Caki2 (cell line): ENCODE results near the gene PRELID3B. TPM values are rescaled to one million over a fixed set of nuclear protein-coding genes. Genes with fewer than 3 reads are reported as not detected.
A peak's percentile ranks its signal among the peaks of the same experiment; 100 is the strongest.

ENCODE experiments used
- DNase-seq: peaks from one replicate; pipeline ENCODE4 v3.0.0-alpha.2; 2015; ENCODE audit warnings: low read depth
- in situ Hi-C: cut with HindIII; loops from 2 replicates; pipeline ENCODE4 v1.10.0; 2016; ENCODE audit warnings: low sequenced_read_pairs, low pct_unique_long_range_greater_than_20kb, mixed read lengths
- total RNA-seq: library from RNA; depleted of rRNA; stranded (reverse); fragments of >200 nt; shearing (Covaris generic); gene quantifications from 2 replicates; pipeline ENCODE4 v1.2.3, GENCODE V29; 2014; ENCODE audit warnings: low replicate concordance

Gene PRELID3B
- total RNA-seq, 1 experiment from 2014 or later: 128 TPM

DNA sequence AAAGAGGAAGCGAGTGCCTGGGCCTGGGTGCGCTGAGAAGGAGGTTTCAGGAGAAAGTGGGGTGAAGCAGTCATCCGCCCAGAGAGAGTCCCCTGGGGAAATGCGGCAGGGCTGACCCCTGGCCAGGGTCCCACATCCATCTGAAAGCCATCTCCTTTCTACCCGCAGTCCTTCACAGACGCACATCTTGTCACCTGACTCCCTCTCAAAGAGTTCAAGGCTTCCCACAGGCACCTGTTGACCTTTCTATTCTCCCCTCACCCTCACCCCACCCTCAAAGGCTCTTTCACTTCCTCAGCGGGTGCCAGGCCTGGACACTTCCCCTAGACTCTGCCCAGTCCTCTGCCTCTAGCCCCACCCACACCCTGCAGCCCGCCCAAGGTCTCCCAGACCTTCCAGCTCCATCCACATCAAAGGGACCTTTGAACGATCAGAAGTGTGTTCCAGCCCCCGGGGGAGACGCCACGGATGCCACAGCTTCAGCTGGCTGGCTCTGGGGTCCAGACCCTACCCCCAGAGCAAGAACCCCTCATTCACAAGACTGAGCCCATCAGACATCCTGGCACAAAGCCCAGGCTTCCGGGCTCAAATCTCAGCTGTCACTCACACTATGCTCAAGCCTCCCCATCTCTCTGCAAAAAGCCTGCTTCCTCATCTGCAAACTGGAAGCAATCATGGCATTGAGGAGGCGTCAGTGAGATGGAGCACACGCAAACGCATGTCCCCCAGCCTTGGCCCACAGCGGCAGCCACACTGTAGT, 37.6 kb downstream of the PRELID3B start:
- DNase-seq: no peak
- in situ Hi-C loops: no loop called here

DNA sequence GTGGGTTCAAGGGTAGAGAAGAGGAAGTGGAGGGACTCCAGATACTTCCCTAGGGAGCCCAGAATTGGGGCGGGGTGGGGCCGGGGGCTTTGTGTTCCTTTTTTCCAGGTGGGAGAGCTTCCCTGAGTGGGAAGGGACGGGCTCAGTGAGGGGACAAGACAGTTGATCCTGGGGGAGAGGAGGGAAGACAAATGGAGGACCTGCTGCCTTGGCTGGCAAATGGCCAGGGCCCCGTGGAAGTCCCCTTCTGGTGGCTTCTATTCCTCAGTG, 38.2 kb downstream of the PRELID3B start:
- in situ Hi-C loops: no loop called here
- DNase-seq: no peak

DNA sequence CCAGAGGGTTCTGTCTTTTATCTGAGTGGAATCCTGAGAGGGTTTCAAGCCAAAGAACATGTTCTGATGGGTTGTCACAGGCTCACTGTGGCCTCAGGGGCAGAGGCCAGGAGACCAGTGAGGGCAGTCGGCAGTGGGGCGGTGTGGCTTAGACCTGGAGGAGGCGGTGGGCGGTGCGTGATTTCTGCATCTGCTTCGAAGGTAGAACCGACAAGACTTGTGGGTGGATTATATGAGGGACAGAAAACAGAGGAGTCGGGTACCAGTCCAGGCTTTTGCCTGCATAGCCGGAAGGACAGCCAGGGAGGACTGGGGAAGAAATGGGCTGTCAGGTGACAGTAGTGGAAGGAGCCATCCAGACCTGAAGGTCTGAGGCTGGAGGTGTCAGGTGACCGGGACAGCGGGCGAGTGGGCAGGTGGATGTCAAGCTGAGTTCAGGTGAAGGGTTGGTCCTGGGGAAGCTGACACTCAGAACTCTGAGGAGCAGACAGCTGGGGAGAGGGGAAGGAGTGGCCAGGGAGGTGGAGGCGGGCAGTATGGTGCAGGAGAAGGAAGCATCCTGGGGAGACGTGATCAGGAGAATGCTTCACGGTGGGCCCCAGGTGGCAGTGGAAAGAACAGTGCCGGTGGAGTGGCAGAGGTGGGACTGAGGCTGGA, 38.6 kb downstream of the PRELID3B start:
- no peak for DNase-seq
- in situ Hi-C loops: no loop called here

DNA sequence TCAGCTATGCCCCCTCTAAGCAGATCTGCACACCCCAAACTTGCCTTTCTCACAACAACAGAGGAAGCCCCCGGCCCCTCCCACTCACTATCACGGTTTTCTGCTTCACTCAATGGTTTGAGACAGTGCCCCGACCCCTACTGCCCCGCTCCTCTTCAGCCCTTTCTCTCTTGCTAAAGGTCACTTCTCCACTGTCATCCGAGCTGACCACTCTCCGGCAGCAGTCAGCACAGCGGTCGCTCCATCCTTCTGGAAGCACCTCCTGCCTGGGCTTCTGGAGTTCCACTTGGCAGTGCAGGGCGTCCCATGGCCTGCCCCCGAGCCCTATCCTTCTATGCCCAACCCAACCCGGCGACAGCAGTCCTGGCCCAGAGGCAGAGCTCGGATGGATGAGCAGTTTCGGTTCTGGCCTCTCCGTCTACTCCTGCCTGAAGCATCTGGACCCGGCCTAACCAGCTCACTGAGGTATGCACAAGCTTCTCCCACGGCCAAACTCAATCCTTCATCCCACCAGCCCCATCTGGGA, 39.6 kb downstream of the PRELID3B start:
- in situ Hi-C loops: no loop called here
- no peak for DNase-seq

DNA sequence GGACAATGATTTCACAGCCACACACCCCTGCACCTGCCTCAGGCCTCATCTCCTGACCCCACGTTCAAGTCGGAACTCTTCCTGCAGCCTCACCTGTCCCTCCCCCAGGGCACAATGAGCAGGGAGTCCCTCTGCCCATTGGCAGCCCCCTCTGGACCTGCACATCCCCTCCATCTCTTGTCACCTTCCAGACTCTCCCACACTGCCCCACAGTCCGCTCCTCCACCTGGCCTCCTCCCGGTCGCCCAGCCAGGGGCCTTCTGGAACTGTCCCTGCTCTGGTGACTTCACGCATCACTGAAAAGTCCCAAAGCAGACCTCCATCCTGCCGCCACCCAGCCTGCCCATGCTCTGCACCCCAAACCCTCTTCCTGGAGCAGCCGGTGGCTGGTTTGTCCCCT, 40.2 kb downstream of the PRELID3B start:
- no peak for DNase-seq
- in situ Hi-C loops: no loop called here

DNA sequence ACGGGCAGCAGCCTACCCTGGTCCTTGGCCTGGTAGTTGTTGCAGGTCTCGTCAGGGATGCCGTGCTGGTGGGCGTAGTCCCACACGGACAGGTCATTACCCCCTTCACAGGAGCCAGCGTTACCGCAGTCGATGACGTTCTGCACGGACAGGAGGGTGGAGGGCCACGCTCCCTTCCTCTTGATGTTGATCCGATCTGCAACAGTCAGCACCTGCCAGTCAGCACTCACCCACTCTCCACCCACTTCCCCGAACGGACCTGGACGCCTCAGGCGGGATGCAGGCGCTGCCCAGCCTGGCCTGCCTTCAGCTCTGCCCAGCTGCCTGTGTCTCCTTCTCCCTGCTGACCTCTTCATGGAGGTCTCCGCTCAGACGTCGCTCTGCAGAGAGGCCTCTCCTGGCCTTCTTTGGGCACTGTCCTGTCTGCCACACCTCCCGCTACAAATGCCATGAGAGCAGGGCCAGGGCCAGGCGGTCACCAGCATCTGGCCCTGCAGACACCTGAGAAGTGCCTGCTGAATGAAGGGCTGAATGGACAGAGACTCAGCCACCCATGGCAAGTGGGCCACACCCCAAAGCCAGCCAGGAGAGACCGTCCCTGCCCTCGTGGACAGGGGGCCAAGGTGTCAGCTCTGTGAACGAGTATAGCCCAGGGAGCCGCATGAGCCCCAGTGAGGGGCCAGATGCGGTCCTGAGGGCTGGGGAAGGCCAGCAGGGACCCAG, 41.0 kb downstream of the PRELID3B start:
- in situ Hi-C loops: no loop called here
- no peak for DNase-seq

DNA sequence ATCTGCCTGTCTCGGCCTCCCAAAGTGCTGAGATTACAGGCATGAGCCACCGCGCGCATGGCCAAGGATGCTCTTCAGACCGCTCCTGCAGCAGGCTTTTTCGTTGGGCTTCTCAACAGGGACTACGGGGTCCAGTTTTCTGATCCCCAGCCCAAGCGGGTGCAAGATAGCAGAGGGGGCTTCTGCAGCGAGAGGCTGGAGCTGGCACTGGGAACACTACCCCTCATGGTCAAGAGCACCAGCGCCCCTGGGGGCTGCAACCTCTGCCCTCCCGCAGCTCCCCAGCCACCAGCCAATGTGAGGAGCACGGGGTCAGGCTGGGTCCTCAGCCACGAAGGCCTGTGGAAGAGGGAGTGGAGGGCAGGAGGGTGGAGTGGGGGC, 41.5 kb downstream of the PRELID3B start:
- no peak for DNase-seq
- in situ Hi-C loops: no loop called here

DNA sequence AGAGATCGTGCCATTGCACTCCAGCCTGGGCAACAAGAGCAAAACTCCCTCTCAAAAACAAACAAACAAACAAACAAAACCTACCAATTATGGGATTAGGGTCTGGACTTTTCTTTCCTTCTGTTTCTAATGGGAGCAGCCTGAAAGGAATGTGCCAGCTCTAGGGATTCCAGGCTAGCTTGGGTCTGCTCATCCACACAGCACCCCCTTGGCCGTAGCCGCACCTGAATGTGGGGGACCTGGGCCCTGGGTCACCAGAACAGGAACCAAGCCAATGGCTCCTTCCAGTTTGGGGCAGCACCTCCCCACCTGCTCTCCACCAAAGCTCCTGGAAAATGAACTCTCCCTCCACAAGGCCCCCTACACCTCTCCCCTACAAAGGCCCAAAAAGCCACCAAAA, 42.3 kb downstream of the PRELID3B start:
- no peak for DNase-seq
- in situ Hi-C loops: no loop called here

DNA sequence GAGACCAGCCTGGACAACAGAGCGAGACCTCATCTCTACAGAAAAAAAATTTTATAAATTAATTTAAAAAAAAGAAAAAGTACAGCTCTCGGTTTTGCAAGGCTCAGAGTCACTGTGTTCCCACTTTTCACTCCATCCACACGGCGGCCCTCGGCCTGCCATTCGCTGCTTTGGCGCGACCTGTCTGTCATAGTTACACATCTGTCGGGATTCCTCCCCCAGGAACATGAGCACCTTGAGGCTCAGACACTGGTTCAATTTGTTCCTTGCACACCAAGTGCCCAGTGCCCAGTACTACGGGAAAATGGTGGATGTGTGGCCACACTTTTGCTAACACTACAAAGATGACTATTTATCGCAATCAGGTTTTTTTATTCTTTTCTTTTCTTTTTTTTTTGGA, 43.9 kb downstream of the PRELID3B start:
- no peak for DNase-seq
- in situ Hi-C loops: no loop called here

DNA sequence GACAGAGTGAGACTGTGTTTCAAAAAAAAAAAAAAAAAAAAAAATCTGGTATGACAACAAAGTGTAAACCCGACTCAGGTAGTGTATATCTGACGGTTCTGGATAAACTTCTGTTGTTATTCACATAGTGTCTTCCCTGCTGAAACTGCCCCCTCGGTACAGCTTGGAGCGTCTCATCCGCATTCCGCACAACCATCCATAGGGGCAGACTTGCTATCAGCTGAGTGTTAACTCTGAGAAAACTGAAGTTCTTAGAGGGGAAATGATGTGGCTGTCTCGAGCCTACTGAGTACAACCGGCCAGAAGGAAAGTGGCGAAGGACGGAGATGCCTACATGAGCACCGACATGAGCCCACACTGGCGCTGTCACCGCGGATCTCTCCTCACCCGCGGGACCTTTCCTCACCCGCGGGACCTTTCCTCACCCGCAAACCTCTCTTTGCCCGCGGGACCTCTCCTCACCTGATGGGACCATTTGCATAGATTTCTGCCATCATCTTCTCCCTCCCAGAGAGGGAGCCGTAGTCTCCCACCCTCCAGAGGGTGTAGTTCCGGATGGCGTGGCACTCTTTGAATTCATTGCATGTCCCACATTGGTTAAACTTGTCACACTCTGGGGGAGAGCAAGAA, 45.3 kb downstream of the PRELID3B start:
- in situ Hi-C loops: no loop called here
- no peak for DNase-seq

DNA sequence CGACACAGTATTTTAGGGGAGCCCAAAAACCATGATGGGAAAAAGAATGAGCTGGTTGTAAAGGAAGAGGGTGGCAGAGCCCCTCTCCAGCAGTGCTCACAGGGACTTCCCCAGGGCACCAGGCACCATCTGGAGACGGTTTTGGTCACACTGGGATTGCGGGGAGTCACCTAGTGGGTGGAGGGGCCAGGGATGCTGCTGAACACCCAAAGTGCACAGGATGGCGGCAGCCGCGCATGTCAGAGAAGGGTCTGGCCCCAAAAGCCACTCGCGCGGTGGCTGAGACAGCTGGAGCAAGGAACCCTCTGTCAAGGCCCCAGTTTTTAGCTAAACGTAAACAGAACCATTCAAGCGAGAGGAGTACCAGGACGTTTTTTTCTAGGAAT, 46.4 kb downstream of the PRELID3B start:
- no peak for DNase-seq
- in situ Hi-C loops: no loop called here

DNA sequence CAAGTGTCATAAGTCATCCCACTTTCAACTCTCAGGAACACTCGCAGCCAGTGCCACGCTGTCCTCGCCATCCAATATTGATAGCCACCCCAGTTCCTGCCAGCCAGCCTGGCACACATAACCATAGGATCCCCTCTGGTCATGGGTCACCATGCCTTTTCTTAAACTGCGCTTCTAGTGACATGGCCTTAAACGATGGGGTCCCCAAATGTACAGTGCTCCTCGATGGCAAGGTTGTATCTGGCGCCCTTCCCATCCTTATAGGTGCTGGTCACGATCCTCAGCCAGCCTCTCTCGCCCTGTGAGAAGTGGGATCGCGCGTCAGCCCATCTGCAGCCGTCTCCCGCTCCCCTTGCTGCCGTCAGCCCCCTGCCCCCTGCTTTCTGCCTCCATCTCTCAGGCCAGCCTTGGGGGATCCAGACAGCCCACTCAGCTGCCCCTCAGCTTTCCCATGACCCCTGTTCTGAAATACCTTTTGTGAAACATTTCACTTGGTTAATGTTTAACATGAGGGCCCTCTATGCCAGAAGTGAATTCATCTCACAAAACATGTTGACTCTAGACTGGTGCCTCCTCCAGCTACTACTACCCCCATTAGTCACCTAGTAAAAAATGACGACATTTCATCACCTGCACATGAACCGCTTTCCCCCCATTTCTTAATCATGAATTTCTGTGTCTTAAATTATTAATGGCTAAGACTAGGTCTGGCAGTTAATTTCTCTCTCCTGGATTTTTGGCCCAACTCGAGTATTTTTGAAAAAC, 46.9 kb downstream of the PRELID3B start:
- in situ Hi-C loops: no loop called here
- DNase-seq: peak; percentile 42

DNA sequence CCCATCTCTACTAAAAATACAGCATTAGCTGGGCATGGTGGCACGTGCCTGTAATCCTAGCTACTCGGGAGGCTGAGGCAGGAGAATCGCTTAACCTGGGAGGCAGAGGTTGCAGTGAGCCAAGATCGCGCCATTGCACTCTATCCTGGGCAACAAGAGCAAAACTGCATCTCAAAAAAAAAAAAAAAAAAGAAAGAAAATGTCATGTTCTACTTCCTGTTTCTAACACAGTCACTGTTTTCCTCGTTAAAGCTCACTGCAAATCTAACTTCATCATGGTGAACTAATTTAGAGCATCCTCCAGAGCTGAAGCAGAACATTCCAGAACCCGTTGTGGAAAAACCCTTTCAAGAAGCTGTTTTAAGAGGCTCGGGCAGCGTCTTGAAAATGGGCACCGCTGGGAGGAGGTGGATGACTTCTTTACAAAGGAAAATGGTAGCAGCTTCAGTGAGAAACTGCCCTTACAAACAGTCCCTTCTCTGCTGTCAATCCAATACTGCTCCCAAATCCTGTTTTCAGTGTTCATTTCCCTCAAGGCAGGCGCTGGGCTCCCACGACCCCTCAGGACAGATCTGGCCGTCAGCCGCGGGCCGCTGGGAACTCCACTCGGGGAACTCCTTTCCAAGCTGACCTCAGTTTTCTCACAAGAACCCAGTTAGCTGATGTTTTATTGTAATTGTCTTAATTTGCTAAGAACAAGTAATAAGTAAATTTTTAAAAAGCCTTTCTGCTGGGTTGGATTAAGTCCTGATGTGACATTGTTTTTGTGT, 48.0 kb downstream of the PRELID3B start:
- in situ Hi-C loops: no loop called here
- no peak for DNase-seq

DNA sequence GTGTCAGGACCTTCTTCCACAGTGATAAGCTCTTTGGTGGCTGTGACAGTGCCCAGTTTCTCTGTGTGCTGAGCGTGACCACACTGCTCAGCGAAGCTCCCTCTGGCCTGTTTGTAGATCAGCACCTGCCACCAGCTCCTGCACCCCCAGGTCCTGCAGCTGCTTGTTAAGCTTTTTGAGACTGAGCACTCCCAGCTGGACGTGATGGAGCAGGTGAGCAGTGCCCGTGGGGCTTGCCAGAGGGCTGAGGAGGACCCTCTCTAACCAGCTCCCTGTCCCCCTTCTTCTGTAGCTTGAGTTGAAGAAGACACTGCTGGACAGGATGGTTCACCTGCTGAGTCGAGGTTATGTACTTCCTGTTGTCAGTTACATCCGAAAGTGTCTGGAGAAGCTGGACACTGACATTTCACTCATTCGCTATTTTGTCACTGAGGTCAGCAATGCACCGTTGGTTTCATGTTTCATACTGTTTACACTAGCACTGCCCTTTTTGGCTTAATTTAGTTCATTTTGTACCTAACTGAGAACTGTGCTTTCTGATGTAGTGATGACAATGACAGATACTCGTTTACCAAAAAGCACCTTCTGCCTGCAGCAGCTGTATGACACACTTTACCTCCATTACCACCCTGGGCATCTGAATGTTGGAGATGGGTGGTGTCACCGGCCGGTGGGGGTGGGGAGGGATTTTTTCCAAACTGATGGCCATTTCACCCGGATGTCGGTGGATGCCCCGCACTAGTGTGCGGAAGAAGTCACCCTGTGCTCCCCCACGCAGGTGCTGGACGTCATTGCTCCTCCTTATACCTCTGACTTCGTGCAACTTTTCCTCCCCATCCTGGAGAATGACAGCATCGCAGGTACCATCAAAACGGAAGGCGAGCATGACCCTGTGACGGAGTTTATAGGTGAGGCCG, 49.0 kb downstream of the PRELID3B start:
- DNase-seq: no peak
- in situ Hi-C loops: no loop called here

DNA sequence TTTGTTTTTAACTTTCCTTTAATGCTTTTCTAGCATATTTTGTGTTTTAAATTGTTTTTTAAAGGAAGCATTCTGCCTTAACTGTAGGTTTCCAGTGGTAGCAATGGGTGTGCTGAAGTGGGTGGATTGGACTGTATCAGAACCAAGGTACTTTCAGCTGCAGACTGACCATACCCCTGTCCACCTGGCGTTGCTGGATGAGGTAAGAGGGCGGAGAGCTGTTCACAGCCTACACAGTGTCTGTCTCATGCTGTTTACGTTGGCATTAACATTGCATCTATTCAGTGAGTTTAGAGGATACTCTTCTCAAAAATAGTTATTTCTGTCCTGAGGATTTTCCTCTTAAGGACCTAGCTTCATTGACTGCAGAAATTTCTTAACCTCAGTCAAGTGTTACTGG, 49.7 kb downstream of the PRELID3B start:
- in situ Hi-C loops: no loop called here
- no peak for DNase-seq

DNA sequence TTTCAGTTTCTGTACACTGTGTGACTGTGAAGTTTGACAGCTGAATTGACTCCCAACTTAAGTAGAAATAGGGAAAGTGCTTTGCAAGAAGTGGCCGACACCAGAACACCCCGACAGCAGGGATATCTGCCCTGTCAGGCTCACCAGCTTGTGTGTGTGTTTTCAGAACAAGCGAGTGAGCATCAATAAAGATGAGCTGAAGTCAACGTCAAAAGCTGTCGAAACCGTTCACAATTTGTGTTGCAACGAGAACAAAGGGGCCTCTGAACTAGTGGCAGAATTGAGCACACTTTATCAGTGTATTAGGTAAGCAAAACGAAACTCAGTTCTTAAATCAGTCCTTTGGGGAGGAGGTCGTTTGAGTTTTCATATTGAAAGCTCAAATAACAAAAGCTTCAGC, 50.9 kb downstream of the PRELID3B start:
- in situ Hi-C loops: no loop called here
- DNase-seq: no peak
